ENCODE measurements around the gene RAB6B. TPM values are rescaled to one million over a fixed set of nuclear protein-coding genes. Genes with fewer than 3 reads are reported as not detected.
A peak's percentile ranks its signal among the peaks of the same experiment; 100 is the strongest.

Gene RAB6B
- total and polyA plus RNA-seq, 7 experiments from 2014 or later: 0.14 to 1.2 (median 0.22) TPM; not detected in 3

DNA sequence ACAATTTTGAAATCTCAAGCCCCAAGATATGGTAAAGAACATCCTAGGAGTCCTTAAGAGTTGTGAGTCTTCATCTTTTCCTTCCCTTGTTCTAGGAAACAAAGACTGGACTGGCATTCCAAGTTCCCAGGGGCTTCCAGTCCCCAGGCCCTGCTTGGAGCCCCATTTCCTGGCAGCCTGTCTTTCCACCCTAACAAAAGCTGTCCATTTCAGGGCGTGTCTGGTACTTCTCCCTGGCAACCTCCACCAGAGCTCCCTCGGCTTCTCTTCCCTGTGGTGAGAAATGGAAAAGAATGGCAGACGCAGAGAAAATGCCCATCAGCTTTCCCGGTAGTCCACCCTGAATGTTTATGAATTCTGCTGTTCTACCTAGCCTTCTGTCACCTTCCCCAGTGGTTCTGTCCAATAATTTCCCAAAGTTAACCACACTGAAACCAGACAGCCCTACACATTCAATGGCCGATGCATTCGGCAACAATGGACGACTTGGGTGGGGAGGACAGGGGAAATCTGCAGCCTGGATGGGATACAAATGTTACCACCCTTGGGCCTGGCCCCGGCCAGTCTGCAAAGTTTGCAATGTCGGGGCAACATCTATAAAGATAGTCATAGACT is 6.8 kb downstream of the RAB6B start:
- ChIA-PET CTCF (no interaction called here), POLR2A (no interaction called here)
- no peak overlapping the region for H3K4me3 Mint-ChIP-seq
- Histone ChIP-seq H3K4me1 (ENCODE audit: control insufficient read depth in 2 of 2, insufficient read depth in 2 of 2, low read length in 2 of 2) (no peaks in the 10 kb centered on the region), H3K4me3 (ENCODE audit: low read length) (no peak overlapping the region), H3K27ac (ENCODE audit: low read depth, low read length) (no peak overlapping the region), H3K9me3 (ENCODE audit: control insufficient read depth in 2 of 3, low read length in 3 of 3) (no peaks in the 10 kb centered on the region), H3K36me3 (ENCODE audit: control insufficient read depth in 2 of 3, insufficient read depth in 3 of 3, low read length in 3 of 3) (no peaks in the 10 kb centered on the region), H3K27me3 (ENCODE audit: control insufficient read depth in 2 of 2, insufficient read depth in 2 of 2, low read length in 2 of 2) (no peaks in the 10 kb centered on the region)
- no peak for ATAC-seq
- peaks cover 0 to 5% (median 0%) of the 10 kb centered on the region in 7 donors for H3K4me1 Mint-ChIP-seq
- no peaks in the 10 kb centered on the region for H3K36me3 Mint-ChIP-seq
- H3K27ac Mint-ChIP-seq: no peak overlapping the region
- H3K27me3 Mint-ChIP-seq: peaks cover 19 to 46% (median 41%) of the 10 kb centered on the region in 5 donors
- intact Hi-C loops (cut with micrococcal nuclease): no loop called here
- H3K9me3 Mint-ChIP-seq: peaks cover 0 to 2% (median 0%) of the 10 kb centered on the region in 11 donors
- DNase-seq: no peak

DNA sequence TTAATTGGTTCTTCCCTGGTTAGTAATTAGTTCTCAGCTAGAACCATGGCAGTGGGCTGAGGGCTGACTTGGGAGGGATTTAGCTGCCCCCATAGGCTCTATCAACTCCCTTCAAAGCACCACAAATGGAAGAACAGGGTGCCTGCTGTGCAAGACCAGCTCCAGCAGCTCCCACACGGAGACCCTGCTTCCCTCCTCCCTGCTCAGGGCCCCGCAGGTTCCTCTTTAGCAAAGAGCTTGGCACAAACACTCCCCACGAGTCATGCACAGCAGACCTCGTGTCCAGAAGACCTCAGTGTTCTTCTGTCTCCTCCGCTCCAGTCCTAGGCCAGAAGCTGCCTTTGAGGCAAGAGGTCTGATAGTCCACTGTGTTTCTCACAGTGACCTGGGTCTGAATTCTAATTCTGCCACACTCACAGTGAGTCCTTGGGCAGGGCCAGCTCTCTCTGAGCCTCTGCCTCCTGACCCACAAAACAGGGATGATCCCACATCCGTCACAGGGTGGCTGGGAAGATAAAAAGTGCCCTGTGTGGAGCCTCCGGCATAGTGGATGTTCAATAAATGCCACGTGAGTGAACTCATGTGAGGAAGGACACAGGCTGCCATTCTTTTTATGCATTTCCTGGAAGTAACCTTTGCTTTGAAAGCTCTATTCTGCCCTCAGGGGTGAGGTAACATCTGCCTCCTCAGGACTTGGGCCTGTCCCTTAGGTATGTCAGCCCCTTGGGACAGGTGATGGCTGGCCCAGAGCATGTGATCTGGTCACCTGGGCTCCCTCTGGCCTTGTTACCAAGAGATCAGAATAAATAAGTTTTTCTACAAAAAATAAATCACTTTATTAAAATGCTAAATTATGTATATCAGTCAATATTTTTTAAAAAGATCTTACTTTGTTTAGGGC is 7.6 kb downstream of the RAB6B start:
- H3K4me1 Mint-ChIP-seq: peaks cover 0 to 4% (median 0%) of the 10 kb centered on the region in 7 donors
- no peak for DNase-seq
- Histone ChIP-seq H3K27me3 (ENCODE audit: control insufficient read depth in 2 of 2, insufficient read depth in 2 of 2, low read length in 2 of 2) (no peaks in the 10 kb centered on the region), H3K9me3 (ENCODE audit: control insufficient read depth in 2 of 3, low read length in 3 of 3) (no peaks in the 10 kb centered on the region), H3K36me3 (ENCODE audit: control insufficient read depth in 2 of 3, insufficient read depth in 3 of 3, low read length in 3 of 3) (no peaks in the 10 kb centered on the region), H3K4me3 (ENCODE audit: low read length) (no peak overlapping the region), H3K4me1 (ENCODE audit: control insufficient read depth in 2 of 2, insufficient read depth in 2 of 2, low read length in 2 of 2) (no peaks in the 10 kb centered on the region), H3K27ac (ENCODE audit: low read depth, low read length) (no peak overlapping the region)
- intact Hi-C loops (cut with micrococcal nuclease): no loop called here
- no peak for ATAC-seq
- no peak overlapping the region for H3K4me3 Mint-ChIP-seq
- peaks cover 11 to 45% (median 33%) of the 10 kb centered on the region in 5 donors for H3K27me3 Mint-ChIP-seq
- H3K36me3 Mint-ChIP-seq: no peaks in the 10 kb centered on the region
- H3K9me3 Mint-ChIP-seq: peaks cover 0 to 2% (median 0%) of the 10 kb centered on the region in 11 donors
- CTCF ChIA-PET: no interaction called here
- POLR2A ChIA-PET: no interaction called here
- no peak overlapping the region for H3K27ac Mint-ChIP-seq

DNA sequence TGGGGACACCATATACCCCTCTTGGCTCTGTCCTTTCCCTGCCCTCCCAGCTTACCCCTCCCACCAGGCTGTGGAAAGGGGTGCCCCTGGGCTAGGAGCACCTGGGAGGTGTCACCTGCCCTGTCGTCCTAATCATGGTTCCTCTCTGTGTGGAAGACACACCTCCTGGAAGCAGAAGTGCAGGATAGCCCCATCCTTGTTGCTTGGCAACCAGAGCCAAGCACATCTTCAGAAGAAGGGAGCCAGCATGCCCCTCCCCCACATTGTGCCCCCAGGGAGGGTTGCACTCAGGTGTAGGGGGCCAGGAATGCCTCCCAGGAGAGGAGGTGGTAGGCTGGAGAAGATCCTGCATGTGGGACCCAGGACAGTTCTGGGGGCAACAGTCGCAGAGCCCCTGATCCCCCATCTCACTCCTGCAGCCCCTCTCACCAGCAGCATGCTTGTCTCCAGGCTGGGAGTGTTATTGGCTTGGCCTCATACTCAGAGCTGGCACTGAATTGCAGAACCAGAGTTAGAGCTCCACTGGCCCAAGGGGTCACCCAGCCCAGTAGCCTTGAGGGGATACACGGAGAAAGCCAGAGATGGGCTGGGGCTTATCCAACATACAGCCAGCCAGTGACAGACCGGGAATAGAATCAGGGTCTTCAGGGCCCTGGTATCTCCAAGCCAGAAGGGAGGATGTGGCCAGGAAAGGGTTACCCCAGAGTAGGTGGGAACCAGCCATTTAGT is 8.4 kb downstream of the RAB6B start:
- Mint-ChIP-seq H3K27ac (no peak overlapping the region), H3K9me3 (peaks cover 0 to 2% (median 0%) of the 10 kb centered on the region in 11 donors), H3K4me1 (peaks cover 0 to 4% (median 1%) of the 10 kb centered on the region in 7 donors), H3K36me3 (no peaks in the 10 kb centered on the region), H3K27me3 (peaks cover 3 to 37% (median 27%) of the 10 kb centered on the region in 5 donors), H3K4me3 (no peak overlapping the region)
- CTCF ChIA-PET: no interaction called here
- no peak for DNase-seq
- POLR2A ChIA-PET: no interaction called here
- Histone ChIP-seq H3K4me1 (ENCODE audit: control insufficient read depth in 2 of 2, insufficient read depth in 2 of 2, low read length in 2 of 2) (no peaks in the 10 kb centered on the region), H3K27me3 (ENCODE audit: control insufficient read depth in 2 of 2, insufficient read depth in 2 of 2, low read length in 2 of 2) (no peaks in the 10 kb centered on the region), H3K36me3 (ENCODE audit: control insufficient read depth in 2 of 3, insufficient read depth in 3 of 3, low read length in 3 of 3) (no peaks in the 10 kb centered on the region), H3K27ac (ENCODE audit: low read depth, low read length) (no peak overlapping the region), H3K9me3 (ENCODE audit: control insufficient read depth in 2 of 3, low read length in 3 of 3) (no peaks in the 10 kb centered on the region), H3K4me3 (ENCODE audit: low read length) (no peak overlapping the region)
- intact Hi-C loops (cut with micrococcal nuclease): no loop called here
- no peak for ATAC-seq

- Histone ChIP-seq H3K9me3 (ENCODE audit: control insufficient read depth in 2 of 3, low read length in 3 of 3) (no peaks in the 10 kb centered on the region), H3K27me3 (ENCODE audit: control insufficient read depth in 2 of 2, insufficient read depth in 2 of 2, low read length in 2 of 2) (no peaks in the 10 kb centered on the region), H3K4me3 (ENCODE audit: low read length) (no peak overlapping the region), H3K36me3 (ENCODE audit: control insufficient read depth in 2 of 3, insufficient read depth in 3 of 3, low read length in 3 of 3) (no peaks in the 10 kb centered on the region), H3K4me1 (ENCODE audit: control insufficient read depth in 2 of 2, insufficient read depth in 2 of 2, low read length in 2 of 2) (peaks cover 0 to 8% of the 10 kb centered on the region in 2 donors), H3K27ac (ENCODE audit: low read depth, low read length) (no peak overlapping the region)
- Mint-ChIP-seq H3K4me1 (peaks cover 0 to 9% (median 2%) of the 10 kb centered on the region in 7 donors), H3K36me3 (peaks cover 0 to 2% (median 0%) of the 10 kb centered on the region in 5 donors), H3K27me3 (peaks cover 3 to 29% (median 23%) of the 10 kb centered on the region in 5 donors), H3K9me3 (peaks cover 0 to 3% (median 0%) of the 10 kb centered on the region in 11 donors), H3K4me3 (no peak overlapping the region), H3K27ac (no peak overlapping the region)
- ChIA-PET POLR2A (no interaction called here), CTCF (no interaction called here)
- DNase-seq (no peak), ATAC-seq (no peak)
- intact Hi-C loops (cut with micrococcal nuclease): no loop called here
Measured at GRCh38 chr3:133886031-133886722, 9.5 kb downstream of the RAB6B start.

DNA sequence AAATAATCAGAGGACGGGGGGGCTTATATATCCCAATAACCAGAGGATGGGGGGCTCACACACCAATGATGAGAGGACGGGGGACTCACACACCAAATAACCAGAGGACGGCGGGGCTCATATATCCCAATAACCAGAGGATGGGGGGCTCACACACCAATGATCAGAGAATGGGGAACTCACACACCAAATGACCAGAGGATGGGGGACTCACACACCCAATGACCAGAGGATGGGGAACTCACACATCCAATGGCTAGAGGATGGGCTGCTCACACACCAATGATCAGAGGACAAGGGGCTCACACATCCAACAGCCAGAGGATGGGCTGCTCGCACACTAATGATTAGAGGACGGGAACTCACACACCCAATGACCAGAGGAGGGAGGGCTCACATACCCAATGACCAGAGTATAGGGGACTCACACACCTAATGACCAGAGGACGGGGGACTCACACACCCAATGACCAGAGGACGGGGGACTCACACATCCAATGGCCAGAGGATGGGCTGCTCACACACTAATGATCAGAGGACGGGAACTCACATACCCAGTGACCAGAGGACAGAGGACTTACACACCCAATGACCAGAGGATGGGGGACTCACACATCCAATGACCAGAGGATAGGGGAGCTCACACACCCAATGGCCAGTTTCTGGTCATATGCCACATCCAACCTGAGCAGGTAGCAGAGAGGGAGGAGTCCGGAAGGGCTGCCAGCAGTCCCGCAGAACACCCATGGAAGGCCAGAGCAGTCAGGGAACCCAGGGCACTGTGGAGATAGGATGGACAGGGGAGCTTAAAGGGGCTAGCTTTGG is 10.6 kb downstream of the RAB6B start:
- Mint-ChIP-seq H3K4me3 (no peak overlapping the region), H3K36me3 (peaks cover 0 to 2% (median 0%) of the 10 kb centered on the region in 5 donors), H3K9me3 (peaks cover 0 to 3% (median 0%) of the 10 kb centered on the region in 11 donors), H3K27ac (peak overlapping the region in 1 of 9 donors; percentile 46), H3K27me3 (peaks cover 0 to 22% (median 18%) of the 10 kb centered on the region in 5 donors), H3K4me1 (peaks cover 0 to 12% (median 2%) of the 10 kb centered on the region in 7 donors)
- peak; percentile 9 for ATAC-seq
- Histone ChIP-seq H3K36me3 (ENCODE audit: control insufficient read depth in 2 of 3, insufficient read depth in 3 of 3, low read length in 3 of 3) (no peaks in the 10 kb centered on the region), H3K9me3 (ENCODE audit: control insufficient read depth in 2 of 3, low read length in 3 of 3) (no peaks in the 10 kb centered on the region), H3K4me3 (ENCODE audit: low read length) (no peak overlapping the region), H3K27me3 (ENCODE audit: control insufficient read depth in 2 of 2, insufficient read depth in 2 of 2, low read length in 2 of 2) (no peaks in the 10 kb centered on the region), H3K4me1 (ENCODE audit: control insufficient read depth in 2 of 2, insufficient read depth in 2 of 2, low read length in 2 of 2) (peaks cover 0 to 8% of the 10 kb centered on the region in 2 donors), H3K27ac (ENCODE audit: low read depth, low read length) (no peak overlapping the region)
- POLR2A ChIA-PET: no interaction called here
- intact Hi-C loops (cut with micrococcal nuclease): no loop called here
- CTCF ChIA-PET: no interaction called here
- DNase-seq: no peak
